Nephron (organoid): ENCODE results near the gene HUS1B.

Source experiments
- H3K27ac Mint-ChIP-seq, 3 experiments: 2 replicates each; pipeline ENCODE4 v1.8.0; 2020; ENCODE audit warnings: mixed read lengths in 3 of 3, mild to moderate bottlenecking in 2 of 3, moderate library complexity in 1 of 3
- H3K27me3 Mint-ChIP-seq: 2 replicates; pipeline ENCODE4 v1.8.0; 2021; ENCODE audit warnings: low read depth, mild to moderate bottlenecking, moderate library complexity, mixed read lengths
- H3K36me3 Mint-ChIP-seq: 2 replicates; pipeline ENCODE4 v1.8.0; 2020; ENCODE audit warnings: low read depth, mixed read lengths
- H3K4me1 Mint-ChIP-seq: 2 replicates; pipeline ENCODE4 v1.8.0; 2020; ENCODE audit warnings: mixed read lengths
- H3K4me3 Mint-ChIP-seq, 3 experiments: 2 replicates each; pipeline ENCODE4 v1.8.0; 2020; ENCODE audit warnings: mild to moderate bottlenecking in 3 of 3, mixed read lengths in 3 of 3, moderate library complexity in 2 of 3
- H3K9me3 Mint-ChIP-seq: 2 replicates; pipeline ENCODE4 v1.8.0; 2020; ENCODE audit warnings: mixed read lengths
- TF ChIP-seq, protein P1 (sequence below), 3 experiments: fragments of 200-600 bp; sonication (generic); IDR thresholded peaks; one replicate each; pipeline ENCODE4 v1.5.0; 2021; ENCODE audit warnings: antibody characterized with exemption in 3 of 3; ENCODE audit not compliant: unreplicated experiment in 3 of 3

The HUS1B gene

DNA sequence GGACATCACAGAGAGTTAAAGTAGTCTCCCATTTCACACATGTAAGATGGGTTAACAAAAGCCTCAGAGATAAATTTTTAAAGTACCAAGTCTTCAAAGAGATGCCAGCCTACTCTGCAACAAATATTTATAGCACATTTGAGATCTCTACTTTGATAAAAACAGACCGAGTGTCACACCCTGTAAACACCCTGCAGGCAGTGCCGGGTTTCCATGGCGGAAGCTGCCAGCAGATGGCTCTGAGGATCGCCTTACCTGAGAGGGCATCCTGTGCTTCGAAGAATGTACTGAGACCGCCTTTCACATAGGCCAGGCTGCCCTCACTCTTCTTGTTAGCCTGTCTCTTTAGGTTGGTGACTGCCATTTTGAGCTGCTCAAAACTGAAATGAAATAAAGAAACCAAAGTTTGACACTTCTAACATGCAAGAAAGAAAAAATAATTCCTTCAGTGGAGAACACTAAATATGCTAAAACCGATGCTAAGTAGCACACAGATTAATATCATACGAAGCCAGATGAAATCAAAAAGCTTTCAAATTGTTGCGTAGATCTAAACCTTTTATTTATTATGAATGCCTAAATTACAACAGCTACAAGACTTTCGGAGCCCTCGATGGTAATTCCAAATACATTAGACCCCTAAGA lies 39.3 kb downstream of the HUS1B start:
- Mint-ChIP-seq H3K27ac (no peak overlapping the region), H3K4me1 (peaks cover 4% of the 10 kb centered on the region), H3K36me3 (peaks cover 32% of the 10 kb centered on the region), H3K27me3 (no peaks in the 10 kb centered on the region), H3K4me3 (no peak overlapping the region), H3K9me3 (no peaks in the 10 kb centered on the region)
- TF ChIP-seq, protein P1, sequence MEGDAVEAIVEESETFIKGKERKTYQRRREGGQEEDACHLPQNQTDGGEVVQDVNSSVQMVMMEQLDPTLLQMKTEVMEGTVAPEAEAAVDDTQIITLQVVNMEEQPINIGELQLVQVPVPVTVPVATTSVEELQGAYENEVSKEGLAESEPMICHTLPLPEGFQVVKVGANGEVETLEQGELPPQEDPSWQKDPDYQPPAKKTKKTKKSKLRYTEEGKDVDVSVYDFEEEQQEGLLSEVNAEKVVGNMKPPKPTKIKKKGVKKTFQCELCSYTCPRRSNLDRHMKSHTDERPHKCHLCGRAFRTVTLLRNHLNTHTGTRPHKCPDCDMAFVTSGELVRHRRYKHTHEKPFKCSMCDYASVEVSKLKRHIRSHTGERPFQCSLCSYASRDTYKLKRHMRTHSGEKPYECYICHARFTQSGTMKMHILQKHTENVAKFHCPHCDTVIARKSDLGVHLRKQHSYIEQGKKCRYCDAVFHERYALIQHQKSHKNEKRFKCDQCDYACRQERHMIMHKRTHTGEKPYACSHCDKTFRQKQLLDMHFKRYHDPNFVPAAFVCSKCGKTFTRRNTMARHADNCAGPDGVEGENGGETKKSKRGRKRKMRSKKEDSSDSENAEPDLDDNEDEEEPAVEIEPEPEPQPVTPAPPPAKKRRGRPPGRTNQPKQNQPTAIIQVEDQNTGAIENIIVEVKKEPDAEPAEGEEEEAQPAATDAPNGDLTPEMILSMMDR (IDR thresholded peaks at IDR 0.05; ENCODE audit: unreplicated experiment in 3 of 3) = no peak

DNA sequence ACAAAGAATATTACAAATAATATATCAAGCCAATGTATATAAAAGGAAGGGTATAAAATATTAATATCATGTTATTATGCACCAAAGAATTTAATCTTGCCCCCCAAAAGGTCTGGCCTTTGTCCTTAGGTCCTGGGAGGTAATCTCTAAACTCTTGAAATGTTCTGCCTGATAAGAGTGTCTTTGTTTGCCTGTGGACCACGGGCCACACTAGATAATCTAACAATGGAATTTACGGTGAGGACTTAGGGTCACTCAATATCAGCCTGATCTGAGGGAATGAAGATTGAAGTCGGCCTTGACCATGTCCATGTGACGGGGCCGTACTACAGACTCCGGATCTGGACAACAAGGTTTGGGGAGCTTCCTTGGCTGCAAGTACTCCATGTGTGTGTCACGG lies 42.9 kb downstream of the HUS1B start:
- Mint-ChIP-seq H3K4me3 (no peak overlapping the region), H3K9me3 (no peaks in the 10 kb centered on the region), H3K27ac (no peak overlapping the region), H3K4me1 (no peaks in the 10 kb centered on the region), H3K27me3 (no peaks in the 10 kb centered on the region), H3K36me3 (peaks cover 27% of the 10 kb centered on the region)
- TF ChIP-seq, protein P1 (IDR thresholded peaks at IDR 0.05; ENCODE audit: unreplicated experiment in 3 of 3) = no peak

DNA sequence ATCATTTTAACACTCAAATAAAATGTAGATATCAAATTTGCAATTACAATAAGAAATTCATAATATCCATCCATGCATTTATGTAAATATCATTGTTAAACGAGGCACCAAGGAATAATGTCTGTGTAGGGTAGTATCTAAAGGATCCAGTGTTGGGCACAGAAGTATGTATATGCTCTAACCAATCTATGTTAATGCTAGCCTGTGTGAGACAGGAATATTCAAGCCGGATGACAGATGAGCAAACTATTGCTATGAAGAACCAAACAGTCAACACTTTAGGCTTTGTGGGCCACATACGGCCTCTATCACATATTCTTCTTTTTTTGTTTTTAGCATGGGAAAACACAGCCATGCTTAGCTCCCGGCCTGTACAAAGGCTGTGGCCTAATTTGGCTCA lies 45.0 kb downstream of the HUS1B start:
- TF ChIP-seq, protein P1 (IDR thresholded peaks at IDR 0.05; ENCODE audit: unreplicated experiment in 3 of 3) = no peak
- Mint-ChIP-seq H3K9me3 (no peaks in the 10 kb centered on the region), H3K4me1 (no peaks in the 10 kb centered on the region), H3K36me3 (peaks cover 23% of the 10 kb centered on the region), H3K27me3 (no peaks in the 10 kb centered on the region), H3K27ac (no peak overlapping the region), H3K4me3 (no peak overlapping the region)

DNA sequence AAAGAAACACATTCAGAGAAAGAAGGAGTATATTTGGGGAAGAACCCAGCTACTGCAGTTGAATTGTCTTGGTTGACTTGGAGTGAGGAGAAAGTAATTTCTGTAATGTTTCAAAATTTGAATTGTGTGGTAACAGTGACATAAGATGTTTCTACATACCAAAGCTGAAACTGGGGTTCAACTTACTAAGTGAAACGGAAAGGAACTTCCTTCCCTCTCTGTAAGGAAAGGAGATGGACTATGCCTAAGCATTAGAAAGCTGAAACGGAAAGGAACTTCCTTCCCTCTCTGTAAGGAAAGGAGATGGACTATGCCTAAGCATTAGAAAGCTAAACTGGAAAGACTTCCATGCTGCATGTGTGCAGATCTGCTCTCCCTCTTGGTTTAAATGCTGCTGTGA lies 46.0 kb downstream of the HUS1B start:
- Mint-ChIP-seq H3K27me3 (no peaks in the 10 kb centered on the region), H3K36me3 (peaks cover 30% of the 10 kb centered on the region), H3K4me1 (no peaks in the 10 kb centered on the region), H3K4me3 (no peak overlapping the region), H3K9me3 (no peaks in the 10 kb centered on the region), H3K27ac (no peak overlapping the region)
- TF ChIP-seq, protein P1 (IDR thresholded peaks at IDR 0.05; ENCODE audit: unreplicated experiment in 3 of 3) = no peak

DNA sequence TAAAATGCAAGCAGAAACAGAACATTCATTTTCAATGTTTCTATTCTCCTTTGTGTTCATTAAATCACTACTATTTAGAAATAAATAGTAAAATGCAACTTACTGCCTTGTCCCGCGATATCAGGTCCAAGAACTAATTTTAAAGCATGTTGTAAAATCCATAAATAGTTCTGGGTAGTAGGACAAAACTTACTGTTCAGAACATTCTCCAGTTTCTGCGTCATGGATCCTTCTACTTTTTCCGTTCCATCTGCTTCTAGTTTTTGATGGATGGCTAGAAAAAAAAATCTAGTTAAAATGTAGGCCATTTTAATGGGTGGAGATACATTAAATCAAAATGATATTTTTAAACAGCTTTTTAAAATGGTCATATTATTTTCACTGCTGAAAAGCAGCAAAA lies 47.0 kb downstream of the HUS1B start:
- TF ChIP-seq, protein P1 (IDR thresholded peaks at IDR 0.05; ENCODE audit: unreplicated experiment in 3 of 3) = no peak
- no peak overlapping the region for H3K4me3 Mint-ChIP-seq
- no peaks in the 10 kb centered on the region for H3K27me3 Mint-ChIP-seq
- no peaks in the 10 kb centered on the region for H3K4me1 Mint-ChIP-seq
- H3K36me3 Mint-ChIP-seq = peaks cover 27% of the 10 kb centered on the region
- H3K27ac Mint-ChIP-seq = no peak overlapping the region
- H3K9me3 Mint-ChIP-seq = no peaks in the 10 kb centered on the region

DNA sequence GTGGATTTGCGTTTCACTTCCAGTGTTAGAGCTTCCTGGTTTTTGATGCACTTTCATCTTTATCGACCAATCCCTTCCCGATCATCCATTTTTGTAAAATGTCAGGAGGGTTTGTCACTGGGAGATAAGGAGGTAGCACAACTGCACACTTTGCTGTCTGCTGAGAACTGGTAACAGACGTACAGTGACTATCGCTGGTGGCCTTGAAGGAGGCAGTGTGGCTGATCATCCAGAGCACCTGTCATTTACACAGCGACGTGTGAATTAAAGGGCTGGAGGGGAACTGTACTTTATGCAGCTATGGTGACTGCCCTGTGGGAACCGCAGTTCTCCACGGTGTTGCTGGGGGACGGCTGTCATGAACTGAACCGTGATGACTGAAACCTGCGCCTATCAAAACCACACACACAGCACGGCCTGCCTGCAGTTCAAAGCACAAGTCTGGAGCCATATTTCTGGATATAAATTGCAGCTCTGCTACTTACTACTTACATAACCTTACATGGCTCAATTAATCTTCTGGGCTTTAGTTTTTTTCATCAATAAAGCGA lies 50.0 kb downstream of the HUS1B start:
- Mint-ChIP-seq H3K9me3 (no peaks in the 10 kb centered on the region), H3K36me3 (peaks cover 25% of the 10 kb centered on the region), H3K4me1 (no peaks in the 10 kb centered on the region), H3K4me3 (no peak overlapping the region), H3K27me3 (no peaks in the 10 kb centered on the region), H3K27ac (no peak overlapping the region)
- TF ChIP-seq, protein P1 (IDR thresholded peaks at IDR 0.05; ENCODE audit: unreplicated experiment in 3 of 3) = no peak
